Body of pancreas (tissue), 4 donors: ENCODE measurements around the gene ABL2.

Source experiments
- POLR2A ChIP-seq, 3 donors: fragments of 450-650 bp; IDR thresholded peaks; one replicate each; pipeline ENCODE4 v1.6.1; 2016; ENCODE audit warnings: antibody characterized with exemption in 3 of 3, mild to moderate bottlenecking in 2 of 3
- TF ChIP-seq, protein P1 (sequence below), 7 experiments: fragments of 450-650 bp in 4 of 7; fragments of 200-600 bp in 3 of 7; sonication (generic) in 3 of 7; IDR thresholded peaks; one replicate each; pipeline ENCODE4 v1.5.1; 2016 to 2019; ENCODE audit warnings: antibody characterized with exemption in 7 of 7

DNA sequence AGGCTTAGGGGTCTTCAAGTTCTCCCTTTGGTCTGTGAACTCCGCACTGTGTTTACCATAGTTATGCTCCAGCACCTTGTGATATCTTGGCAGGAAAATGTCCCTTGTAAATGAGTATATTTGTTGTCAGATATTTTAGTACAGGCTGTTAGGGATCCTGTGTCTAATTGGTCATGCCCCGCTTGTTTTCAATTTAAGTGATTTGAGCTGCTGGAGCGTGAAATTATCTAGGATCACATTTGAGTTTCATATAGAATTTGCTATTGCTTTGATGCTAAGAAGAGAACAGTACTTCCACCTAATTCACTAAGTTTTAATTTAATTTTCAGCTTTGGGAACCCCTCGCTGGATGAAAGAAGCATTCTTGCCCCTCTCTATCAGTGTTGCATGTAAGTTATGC is 163.0 kb downstream of the ABL2 start:
- TF ChIP-seq, protein P1, sequence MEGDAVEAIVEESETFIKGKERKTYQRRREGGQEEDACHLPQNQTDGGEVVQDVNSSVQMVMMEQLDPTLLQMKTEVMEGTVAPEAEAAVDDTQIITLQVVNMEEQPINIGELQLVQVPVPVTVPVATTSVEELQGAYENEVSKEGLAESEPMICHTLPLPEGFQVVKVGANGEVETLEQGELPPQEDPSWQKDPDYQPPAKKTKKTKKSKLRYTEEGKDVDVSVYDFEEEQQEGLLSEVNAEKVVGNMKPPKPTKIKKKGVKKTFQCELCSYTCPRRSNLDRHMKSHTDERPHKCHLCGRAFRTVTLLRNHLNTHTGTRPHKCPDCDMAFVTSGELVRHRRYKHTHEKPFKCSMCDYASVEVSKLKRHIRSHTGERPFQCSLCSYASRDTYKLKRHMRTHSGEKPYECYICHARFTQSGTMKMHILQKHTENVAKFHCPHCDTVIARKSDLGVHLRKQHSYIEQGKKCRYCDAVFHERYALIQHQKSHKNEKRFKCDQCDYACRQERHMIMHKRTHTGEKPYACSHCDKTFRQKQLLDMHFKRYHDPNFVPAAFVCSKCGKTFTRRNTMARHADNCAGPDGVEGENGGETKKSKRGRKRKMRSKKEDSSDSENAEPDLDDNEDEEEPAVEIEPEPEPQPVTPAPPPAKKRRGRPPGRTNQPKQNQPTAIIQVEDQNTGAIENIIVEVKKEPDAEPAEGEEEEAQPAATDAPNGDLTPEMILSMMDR (IDR thresholded peaks at IDR 0.05) = no peak
- no peak for TF ChIP-seq POLR2A (IDR thresholded peaks at IDR 0.05)
